Measurements from ENCODE around the gene CHST11. TPM values are rescaled to one million over a fixed set of nuclear protein-coding genes. Genes with fewer than 3 reads are reported as not detected.

The CHST11 gene
- total and polyA plus RNA-seq, 10 of the 15 experiments (the other 5 are each of a cell fraction or from before 2014, with no cell fraction given), result 1.9 to 38.1 (median 17.2) TPM

DNA sequence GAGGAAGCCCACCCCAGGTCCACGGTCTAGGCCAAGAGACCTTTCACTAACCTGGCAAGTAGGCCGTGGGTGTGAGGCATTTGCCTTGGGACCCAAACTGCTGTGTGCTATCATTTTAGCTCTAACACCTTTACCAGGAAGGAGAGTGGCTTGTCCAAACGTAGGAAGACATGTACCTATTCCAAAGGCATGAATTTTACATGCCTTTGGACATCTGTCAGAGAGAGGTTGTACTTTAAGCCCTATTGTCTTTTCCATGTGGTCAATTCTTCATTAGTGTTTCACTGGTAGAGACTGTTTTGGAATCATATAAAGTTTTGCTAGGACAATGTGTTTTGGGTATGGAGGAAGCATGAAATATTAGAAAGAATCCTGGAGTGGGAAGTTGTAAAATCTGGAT, 352.5 kb downstream of the CHST11 start (continued):
- TF ChIP-seq EP300 (IDR thresholded peaks at IDR 0.05; ENCODE audit: borderline replicate concordance in 1 of 2, control insufficient read depth in 1 of 2, low read depth in 2 of 2, low read length in 2 of 2) (no peak), HDAC6 (IDR thresholded peaks at IDR 0.05; ENCODE audit: unreplicated experiment) (no peak)

DNA sequence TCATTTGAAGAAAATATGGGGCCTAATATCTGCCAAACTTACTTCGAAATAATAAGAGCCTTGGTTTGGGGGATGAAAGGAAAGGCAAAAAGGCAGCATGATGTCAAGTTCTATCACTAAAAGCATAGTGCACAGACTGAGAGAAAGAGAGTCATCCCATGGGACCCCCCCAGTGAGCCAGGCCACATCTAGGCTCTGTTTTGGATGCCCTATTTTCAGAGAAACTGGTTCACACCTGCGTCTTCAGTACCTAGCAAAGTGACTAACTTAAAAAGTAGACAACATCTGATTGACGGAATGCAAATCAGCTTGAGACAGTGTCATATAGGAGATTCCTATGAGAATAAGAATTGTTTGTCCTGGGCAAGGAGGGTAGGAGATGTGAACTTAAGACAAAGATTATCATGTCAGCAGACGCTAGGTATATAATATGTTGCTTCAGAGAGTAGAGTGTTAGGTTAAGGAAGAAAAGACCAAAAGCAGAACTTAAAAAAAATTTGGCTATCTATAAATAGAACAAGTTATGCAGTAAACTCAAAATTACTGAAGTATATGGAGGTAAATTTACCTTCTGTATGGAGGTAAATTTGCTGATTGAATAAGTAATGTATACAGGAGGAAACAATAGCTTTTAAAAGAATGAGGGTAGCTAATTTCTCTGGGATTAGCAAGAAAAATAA, 353.1 kb downstream of the CHST11 start:
- H3K9ac ChIP-seq (ENCODE audit: control insufficient read depth, insufficient read depth, low read length), result no peak overlapping the region
- DNase-seq (ENCODE audit: low read depth, low spot score) (no peak), ATAC-seq (no peak), FAIRE-seq (no peak)
- H3K4me2 ChIP-seq (ENCODE audit: control insufficient read depth, insufficient read depth), result no peak overlapping the region
- 53% methylated on average over 4 of the region's 4 CpGs for WGBS (ENCODE audit: insufficient coverage, insufficient replicate concordance, low lambda C conversion rate, missing lambda C conversion rate)
- RAD21 ChIA-PET (ENCODE audit: unreplicated experiment), result no interaction called here
- intact Hi-C loops (cut with micrococcal nuclease; ENCODE audit: unreplicated experiment) (no loop called here), in situ Hi-C loops (cut with MboI) (no loop called here)
- TF ChIP-seq MTA2 (IDR thresholded peaks at IDR 0.05; ENCODE audit: low read depth) (no peak), MTA3 (IDR thresholded peaks at IDR 0.05; ENCODE audit: borderline replicate concordance, low read length) (no peak)
- TF ChIP-seq, protein P1, sequence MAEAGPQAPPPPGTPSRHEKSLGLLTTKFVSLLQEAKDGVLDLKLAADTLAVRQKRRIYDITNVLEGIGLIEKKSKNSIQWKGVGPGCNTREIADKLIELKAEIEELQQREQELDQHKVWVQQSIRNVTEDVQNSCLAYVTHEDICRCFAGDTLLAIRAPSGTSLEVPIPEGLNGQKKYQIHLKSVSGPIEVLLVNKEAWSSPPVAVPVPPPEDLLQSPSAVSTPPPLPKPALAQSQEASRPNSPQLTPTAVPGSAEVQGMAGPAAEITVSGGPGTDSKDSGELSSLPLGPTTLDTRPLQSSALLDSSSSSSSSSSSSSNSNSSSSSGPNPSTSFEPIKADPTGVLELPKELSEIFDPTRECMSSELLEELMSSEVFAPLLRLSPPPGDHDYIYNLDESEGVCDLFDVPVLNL (IDR thresholded peaks at IDR 0.05; ENCODE audit: low read depth, low read length), result no peak
- H3K4me1 ChIP-seq (ENCODE audit: control insufficient read depth, insufficient read depth, low read length), result no peaks in the 10 kb centered on the region
- BruUV-seq (replicated peaks), result no TSS peak
- H2AFZ ChIP-seq (ENCODE audit: control insufficient read depth, low read depth, low read length), result no peak overlapping the region
- SMC1A ChIA-PET (ENCODE audit: uncharacterized antibody, unreplicated experiment), result no interaction called here
- CTCF ChIA-PET, result no interaction called here
- H3K36me3 ChIP-seq (ENCODE audit: control insufficient read depth in 2 of 2, insufficient read depth in 2 of 2, low read length in 1 of 2), result no peaks in the 10 kb centered on the region
- POLR2A ChIA-PET, result interaction anchor here (0.5 kb wide), 1 partner anchor 14 kb away, joined by 5 read pairs; no protein-coding TSS in a partner anchor
- no peaks in the 10 kb centered on the region for H3K27me3 ChIP-seq (replicated peaks in 1 of 2; ENCODE audit: control insufficient read depth in 2 of 2, insufficient read depth in 2 of 2, low read length in 1 of 2)
- no peak overlapping the region for H3K27ac ChIP-seq (ENCODE audit: control insufficient read depth, insufficient read depth)
- H3K4me3 ChIP-seq, result no peak overlapping the region
- H3K79me2 ChIP-seq (ENCODE audit: control insufficient read depth, insufficient read depth, low read length), result no peaks in the 10 kb centered on the region
- no peaks in the 10 kb centered on the region for H4K20me1 ChIP-seq (ENCODE audit: control insufficient read depth, insufficient read depth)
- no peaks in the 10 kb centered on the region for H3K9me3 ChIP-seq (replicated peaks; ENCODE audit: control insufficient read depth, insufficient read depth, low read length)

Small RNA genes within 50 kb of the gene (microRNA-seq; reads per million reads assigned to microRNA genes)
- 0.75 reads per million for gene MIR3922

Small RNA genes within 50 kb of the gene (small RNA-seq; reads per million reads assigned to genes)
- 5.3 reads per million, percentile 89 among the genes with 10 or more reads in this experiment for gene MIR3922

Other genes starting within 250 kb of the CHST11 start
- gene TXNRD1, start 241.2 kb upstream of the CHST11 start, total RNA-seq (2014; rRNA removed), result 67.0 and 75.9 TPM in 2 replicates
- 73.7 and 76.7 TPM in 2 replicates for gene TXNRD1, start 241.2 kb upstream of the CHST11 start, total RNA-seq (2014; rRNA removed; fragmentation: Illumina TruSeq; extraction: Trizol)
- 83.7 and 84.6 TPM in 2 replicates for gene TXNRD1, start 241.2 kb upstream of the CHST11 start, total RNA-seq (2021)
- gene TXNRD1, start 241.2 kb upstream of the CHST11 start, polyA plus RNA-seq (2011; rRNA removed), result 60.8 and 77.3 TPM in 2 replicates
- gene TXNRD1, start 241.2 kb upstream of the CHST11 start, polyA plus RNA-seq (2014; fragmentation: Illumina TruSeq; extraction: Trizol), result 70.6 TPM in 2 replicates
- gene TXNRD1, start 241.2 kb upstream of the CHST11 start, polyA plus RNA-seq (2014; fragmentation: Nextera tagmentation; extraction: Ambion mirVana), result 10 to 100 TPM; 52.6 to 56.7 TPM
- gene TXNRD1, start 241.2 kb upstream of the CHST11 start, polyA plus RNA-seq (2014; rRNA removed), result 50.8 and 56.8 TPM in 2 replicates
- gene TXNRD1, start 241.2 kb upstream of the CHST11 start, polyA plus RNA-seq (2016; fragmentation: Nextera tagmentation; extraction: Ambion mirVana), result 10 to 100 TPM; 68.6 to 68.8 TPM
- 4.1 and 5.0 TPM in 2 replicates for gene EID3, start 153.2 kb upstream of the CHST11 start, total RNA-seq (2014; rRNA removed)
- gene EID3, start 153.2 kb upstream of the CHST11 start, total RNA-seq (2014; rRNA removed; fragmentation: Illumina TruSeq; extraction: Trizol), result 6.4 and 7.0 TPM in 2 replicates
- gene EID3, start 153.2 kb upstream of the CHST11 start, total RNA-seq (2021), result 3.4 and 4.5 TPM in 2 replicates
- gene EID3, start 153.2 kb upstream of the CHST11 start, polyA plus RNA-seq (2011; rRNA removed), result 0.86 and 0.92 TPM in 2 replicates
- gene EID3, start 153.2 kb upstream of the CHST11 start, polyA plus RNA-seq (2014; fragmentation: Illumina TruSeq; extraction: Trizol), result 3.8 and 4.9 TPM in 2 replicates
- 1 to 10 TPM; 1.6 to 2.2 TPM for gene EID3, start 153.2 kb upstream of the CHST11 start, polyA plus RNA-seq (2014; fragmentation: Nextera tagmentation; extraction: Ambion mirVana)
- gene EID3, start 153.2 kb upstream of the CHST11 start, polyA plus RNA-seq (2014; rRNA removed), result 3.8 and 6.0 TPM in 2 replicates
- 1 to 10 TPM; 5.0 to 5.4 TPM for gene EID3, start 153.2 kb upstream of the CHST11 start, polyA plus RNA-seq (2016; fragmentation: Nextera tagmentation; extraction: Ambion mirVana)